HCT116 (cell line): ENCODE measurements around the gene GPR107. TPM values are rescaled to one million over a fixed set of nuclear protein-coding genes. Genes with fewer than 3 reads are reported as not detected.

Source experiments
- ATAC-seq: fragments of 200-7000 bp; cut with Tn5 transposase; 2 replicates; pipeline ENCODE4 v1.9.1; 2020; ENCODE audit warnings: mild to moderate bottlenecking, moderate library complexity
- BruUV-seq: library from RNA; stranded (reverse); fragments of 400-500 nt; replicated peaks from 2 replicates; lab custom pipeline; 2021; lab: Mats Ljungman, UMichigan
- CTCF ChIA-PET: fragments of 300-600 bp; sonication (Branson Sonifier 250); formaldehyde crosslinking; loops from one replicate; lab custom pipeline; 2021; ENCODE audit warnings: antibody characterized with exemption; lab: Charles Lee
- POLR2A ChIA-PET: fragments of 300-600, 350-600 bp; sonication (Branson Sonifier 250); formaldehyde crosslinking; loops from one replicate; lab custom pipeline; 2021; ENCODE audit warnings: antibody characterized with exemption; lab: Charles Lee
- RAD21 ChIA-PET, 2 experiments: fragments of 300-600 bp; sonication (Branson Sonifier 250); formaldehyde crosslinking; loops; one replicate each; lab custom pipeline; 2023; ENCODE audit warnings: low total read pairs in 2 of 2; ENCODE audit not compliant: uncharacterized antibody in 2 of 2, unreplicated experiment in 2 of 2, low non-redundant PET in 1 of 2; lab: Charles Lee
- DNase-seq: peaks from one replicate; pipeline ENCODE4 v3.0.0-alpha.2; 2010; ENCODE audit warnings: low read depth, low spot score
- H2AFZ ChIP-seq: fragments of 200-600 bp; shearing (Covaris generic), sonication (generic); 2 replicates; pipeline ENCODE4 v1.6.1; 2017; ENCODE audit warnings: low read depth, mixed run types, mixed read lengths, antibody characterized with exemption, low read length; ENCODE audit not compliant: poor library complexity, severe bottlenecking
- H3K27ac ChIP-seq: 2 replicates; pipeline ENCODE4 v1.5.1; 2012; ENCODE audit warnings: low read depth, low read length
- H3K27me3 ChIP-seq: fragments of 200-600 bp; sonication (generic); 2 replicates; pipeline ENCODE4 v1.6.1; 2016; ENCODE audit warnings: mixed run types, low read length, mixed read lengths; ENCODE audit not compliant: insufficient read depth
- H3K36me3 ChIP-seq, 2 experiments: fragments of 200-500 bp in 1 of 2; fragments of 200-600 bp in 1 of 2; sonication (Bioruptor generic) in 1 of 2; sonication (generic) in 1 of 2; 2 replicates each; pipeline versions ENCODE4 v1.5.1 to v1.6.1; 2014 to 2016; ENCODE audit warnings: low read length in 2 of 2, inconsistent platforms in 1 of 2, mixed read lengths in 1 of 2, mixed run types in 1 of 2; ENCODE audit not compliant: insufficient read depth in 2 of 2, control insufficient read depth in 1 of 2
- H3K4me1 ChIP-seq, 2 experiments: fragments of 200-600 bp in 1 of 2; sonication (generic) in 1 of 2; 2 replicates each; pipeline versions ENCODE4 v1.5.1 to v1.6.1; 2012 to 2017; ENCODE audit warnings: low read length in 2 of 2, inconsistent platforms in 1 of 2, mild to moderate bottlenecking in 1 of 2, mixed read lengths in 1 of 2, mixed run types in 1 of 2, moderate library complexity in 1 of 2; ENCODE audit not compliant: insufficient read depth in 2 of 2, control insufficient read depth in 1 of 2
- H3K4me2 ChIP-seq: fragments of 200-600 bp; sonication (generic); 2 replicates; pipeline ENCODE4 v1.6.1; 2017; ENCODE audit warnings: mixed run types, low read length, mixed read lengths
- H3K4me3 ChIP-seq, 2 experiments: fragments of 200-600 bp in 1 of 2; sonication (generic) in 1 of 2; replicated peaks in 1 of 2; 2 replicates each; pipeline ENCODE4 v1.5.1; 2011 to 2016; ENCODE audit warnings: low read length in 2 of 2, control low read depth in 1 of 2, low read depth in 1 of 2, mild to moderate bottlenecking in 1 of 2, mixed read lengths in 1 of 2, mixed run types in 1 of 2
- H3K79me2 ChIP-seq: fragments of 200-600 bp; sonication (generic); 2 replicates; pipeline ENCODE4 v1.6.1; 2017; ENCODE audit warnings: mild to moderate bottlenecking, mixed run types, low read length, moderate library complexity, mixed read lengths; ENCODE audit not compliant: insufficient read depth
- H3K9ac ChIP-seq: fragments of 200-600 bp; sonication (generic); 2 replicates; pipeline ENCODE4 v1.6.1; 2016; ENCODE audit warnings: low read length, mixed read lengths
- H3K9me2 ChIP-seq: fragments of 200-600 bp; sonication (generic), shearing (Covaris generic); 2 replicates; pipeline ENCODE4 v1.6.1; 2017; ENCODE audit warnings: mixed run types, mild to moderate bottlenecking, moderate library complexity; ENCODE audit not compliant: insufficient read depth
- H3K9me3 ChIP-seq, 2 experiments: fragments of 200-500 bp in 1 of 2; fragments of 200-600 bp in 1 of 2; sonication (Bioruptor generic) in 1 of 2; sonication (generic) in 1 of 2; 2 replicates each; pipeline ENCODE4 v1.6.1; 2014 to 2017; ENCODE audit warnings: low read length in 2 of 2, mixed read lengths in 2 of 2, inconsistent platforms in 1 of 2, low read depth in 1 of 2, mild to moderate bottlenecking in 1 of 2, mixed run types in 1 of 2, moderate library complexity in 1 of 2; ENCODE audit not compliant: control insufficient read depth in 1 of 2, insufficient read depth in 1 of 2
- H4K20me1 ChIP-seq: fragments of 200-600 bp; sonication (generic), shearing (Covaris generic); 2 replicates; pipeline ENCODE4 v1.6.1; 2017; ENCODE audit warnings: mixed run types, mild to moderate bottlenecking, moderate library complexity; ENCODE audit not compliant: insufficient read depth
- FOSL1 ChIP-seq: IDR thresholded peaks from 2 replicates; pipeline ENCODE4 v1.6.1; 2012; ENCODE audit warnings: low read depth
- JUND ChIP-seq: IDR thresholded peaks from 2 replicates; pipeline ENCODE4 v1.6.1; 2012
- POLR2A ChIP-seq: IDR thresholded peaks from 2 replicates; pipeline ENCODE4 v1.7.0; 2011; ENCODE audit warnings: borderline replicate concordance; ENCODE audit not compliant: insufficient read depth, insufficient read length; ENCODE audit errors: extremely low read depth
- RAD21 ChIP-seq: IDR thresholded peaks from 2 replicates; pipeline ENCODE4 v1.6.1; 2012; ENCODE audit warnings: low read depth, mild to moderate bottlenecking
- REST ChIP-seq: IDR thresholded peaks from 2 replicates; pipeline ENCODE4 v1.6.1; 2012; ENCODE audit warnings: low read depth
- SP1 ChIP-seq: IDR thresholded peaks from 2 replicates; pipeline ENCODE4 v1.6.1; 2012; ENCODE audit warnings: low read depth
- ZNF274 ChIP-seq: fragments of 200-500 bp; sonication (Bioruptor generic); IDR thresholded peaks from 2 replicates; pipeline ENCODE4 v1.6.1; 2014; ENCODE audit warnings: mild to moderate bottlenecking, low read depth, low read length, inconsistent platforms
- intact Hi-C: fragments of 100-400 bp; cut with micrococcal nuclease; formaldehyde crosslinking; loops from 2 replicates; pipeline ENCODE4 v1.10.0; 2022
- total RNA-seq: library from RNA; stranded (reverse); gene quantifications from one replicate; pipeline ENCODE4 v1.2.1, GENCODE V29; 2021; ENCODE audit not compliant: unreplicated experiment
- TF ChIP-seq, protein P1 (sequence below), 3 experiments: fragments of 200-600 bp in 1 of 3; sonication (generic) in 1 of 3; IDR thresholded peaks in 2 of 3; conservative IDR thresholded peaks in 1 of 3; 2 replicates each; pipeline ENCODE4 v1.5.1; 2012 to 2017; ENCODE audit warnings: low read depth in 2 of 3, low read length in 2 of 3, antibody characterized with exemption in 1 of 3, borderline replicate concordance in 1 of 3, control low read depth in 1 of 3, mild to moderate bottlenecking in 1 of 3, mixed read lengths in 1 of 3, mixed run types in 1 of 3, moderate library complexity in 1 of 3; ENCODE audit not compliant: insufficient read depth in 1 of 3

GPR107 gene
- total RNA-seq, 1 experiment from 2014 or later = 32.5 TPM

DNA sequence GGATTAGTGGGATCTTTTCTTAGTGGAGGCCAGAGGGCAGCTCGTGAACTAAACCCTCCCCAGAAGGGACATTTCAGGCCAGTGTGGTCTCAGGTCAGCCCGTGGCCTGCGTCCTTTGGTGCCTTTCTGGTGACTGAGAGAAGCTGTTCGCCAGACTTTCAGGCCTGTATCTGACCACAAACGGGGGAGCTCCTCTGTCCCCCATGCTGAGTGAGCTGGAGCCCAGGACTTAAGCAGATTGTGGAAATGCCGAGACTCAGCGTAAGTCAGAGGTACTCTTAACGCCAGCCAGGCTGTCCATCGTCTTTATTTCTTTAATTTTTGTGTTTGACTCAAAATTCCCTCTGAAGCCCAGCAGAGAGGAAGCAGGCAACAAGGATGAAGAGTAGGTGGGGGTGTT, 63.7 kb downstream of the GPR107 start:
- POLR2A ChIA-PET = no interaction called here
- Histone ChIP-seq H3K4me3 (no peak overlapping the region), H4K20me1 (no peaks in the 10 kb centered on the region), H3K27ac (no peak overlapping the region), H3K9me2 (no peaks in the 10 kb centered on the region), H3K4me2 (peak overlapping the region; percentile 12; the same call in 1 of the 2 replicates), H2AFZ (no peak overlapping the region), H3K9ac (peak overlapping the region; percentile 22; the same call in 1 of the 2 replicates), H3K4me1 (peaks cover 6 to 23% of the 10 kb centered on the region in 2 experiments), H3K79me2 (no peaks in the 10 kb centered on the region), H3K27me3 (no peaks in the 10 kb centered on the region), H3K9me3 (no peaks in the 10 kb centered on the region), H3K36me3 (no peaks in the 10 kb centered on the region)
- ATAC-seq (no peak), DNase-seq (no peak)
- TF ChIP-seq, protein P1, sequence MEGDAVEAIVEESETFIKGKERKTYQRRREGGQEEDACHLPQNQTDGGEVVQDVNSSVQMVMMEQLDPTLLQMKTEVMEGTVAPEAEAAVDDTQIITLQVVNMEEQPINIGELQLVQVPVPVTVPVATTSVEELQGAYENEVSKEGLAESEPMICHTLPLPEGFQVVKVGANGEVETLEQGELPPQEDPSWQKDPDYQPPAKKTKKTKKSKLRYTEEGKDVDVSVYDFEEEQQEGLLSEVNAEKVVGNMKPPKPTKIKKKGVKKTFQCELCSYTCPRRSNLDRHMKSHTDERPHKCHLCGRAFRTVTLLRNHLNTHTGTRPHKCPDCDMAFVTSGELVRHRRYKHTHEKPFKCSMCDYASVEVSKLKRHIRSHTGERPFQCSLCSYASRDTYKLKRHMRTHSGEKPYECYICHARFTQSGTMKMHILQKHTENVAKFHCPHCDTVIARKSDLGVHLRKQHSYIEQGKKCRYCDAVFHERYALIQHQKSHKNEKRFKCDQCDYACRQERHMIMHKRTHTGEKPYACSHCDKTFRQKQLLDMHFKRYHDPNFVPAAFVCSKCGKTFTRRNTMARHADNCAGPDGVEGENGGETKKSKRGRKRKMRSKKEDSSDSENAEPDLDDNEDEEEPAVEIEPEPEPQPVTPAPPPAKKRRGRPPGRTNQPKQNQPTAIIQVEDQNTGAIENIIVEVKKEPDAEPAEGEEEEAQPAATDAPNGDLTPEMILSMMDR (IDR thresholded peaks at IDR 0.05 in 2 of 3, conservative IDR thresholded peaks at IDR 0.05 in 1 of 3; ENCODE audit: borderline replicate concordance in 1 of 3, insufficient read depth in 1 of 3, low read depth in 2 of 3, low read length in 2 of 3) = no peak
- TF ChIP-seq JUND (no peak), REST (no peak), RAD21 (no peak), ZNF274 (no peak), FOSL1 (no peak), POLR2A (no peak), SP1 (no peak)
- CTCF ChIA-PET = no interaction called here
- intact Hi-C loops = no loop called here
- RAD21 ChIA-PET = no interaction called here
- no TSS peak for BruUV-seq
